Right renal cortex interstitium (tissue), 3 donors: Measurements from ENCODE around the gene RNF14. TPM values are rescaled to one million over a fixed set of nuclear protein-coding genes. Genes with fewer than 3 reads are reported as not detected.

Experiments used
- DNase-seq, 3 donors: peaks; one replicate each; pipeline ENCODE4 v3.0.0-alpha.2; 2013; ENCODE audit warnings: low read depth in 3 of 3, low spot score in 2 of 3
- polyA plus RNA-seq, 3 donors: library from polyadenylated mRNA; unstranded; fragments of 120-200 nt; gene quantifications; one replicate each; pipeline ENCODE4 v1.2.1, GENCODE V29; 2013; ENCODE audit not compliant: insufficient read length in 3 of 3

RNF14 gene
- polyA plus RNA-seq, 3 donors: 64.3 to 69.5 (median 67.9) TPM

DNA sequence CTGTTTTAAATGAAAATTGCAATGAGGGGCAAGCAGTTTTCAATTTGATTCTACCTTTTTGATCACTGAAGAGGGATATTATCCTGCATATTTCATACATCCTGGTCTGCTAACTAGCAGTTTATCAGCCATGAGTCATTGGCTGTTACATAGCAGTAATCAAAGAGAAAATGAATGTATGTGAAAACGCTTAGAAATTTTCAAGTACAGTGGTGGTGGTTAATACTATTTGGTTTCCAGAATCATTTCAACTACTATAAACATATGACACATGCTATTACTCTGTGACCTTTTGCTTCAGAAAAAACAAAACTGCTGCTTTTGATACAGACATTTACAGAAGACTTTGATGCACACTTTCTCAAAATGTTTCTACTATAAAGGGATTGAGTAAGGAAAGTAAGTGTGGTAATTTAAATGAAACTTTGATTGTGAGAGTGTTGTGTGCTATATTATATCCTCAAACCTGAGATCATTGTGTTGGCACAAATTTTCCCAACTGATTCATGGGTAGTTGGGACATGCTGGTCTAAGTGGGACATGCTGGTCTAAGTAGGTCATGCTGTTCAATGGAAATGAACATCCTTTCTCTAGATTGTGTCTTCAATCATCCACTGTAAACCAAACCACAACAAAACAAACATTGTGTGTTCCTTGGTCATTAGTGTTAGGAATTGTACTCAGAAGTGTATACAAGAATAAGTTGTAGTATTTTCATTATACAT lies 5.1 kb downstream of the RNF14 start:
- DNase-seq: no peak

DNA sequence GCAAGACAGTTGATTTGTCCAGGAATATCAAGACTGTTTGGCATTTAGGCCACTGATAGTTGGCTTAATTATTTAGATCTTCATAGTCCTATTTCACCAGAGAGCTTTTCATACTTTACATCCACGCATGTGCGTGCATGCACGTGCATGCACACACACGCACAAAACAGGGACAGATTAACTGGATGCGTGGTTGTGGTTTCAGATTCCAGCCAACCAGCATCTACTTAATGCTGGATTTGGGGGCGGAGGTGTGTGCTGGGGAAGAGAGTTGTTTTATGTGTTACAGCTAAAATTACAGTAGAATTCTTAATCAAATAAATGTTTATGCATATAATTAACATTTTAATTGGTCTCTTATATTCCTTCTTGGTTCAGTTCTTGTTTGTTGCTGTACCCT lies 7.3 kb downstream of the RNF14 start:
- no peak for DNase-seq

DNA sequence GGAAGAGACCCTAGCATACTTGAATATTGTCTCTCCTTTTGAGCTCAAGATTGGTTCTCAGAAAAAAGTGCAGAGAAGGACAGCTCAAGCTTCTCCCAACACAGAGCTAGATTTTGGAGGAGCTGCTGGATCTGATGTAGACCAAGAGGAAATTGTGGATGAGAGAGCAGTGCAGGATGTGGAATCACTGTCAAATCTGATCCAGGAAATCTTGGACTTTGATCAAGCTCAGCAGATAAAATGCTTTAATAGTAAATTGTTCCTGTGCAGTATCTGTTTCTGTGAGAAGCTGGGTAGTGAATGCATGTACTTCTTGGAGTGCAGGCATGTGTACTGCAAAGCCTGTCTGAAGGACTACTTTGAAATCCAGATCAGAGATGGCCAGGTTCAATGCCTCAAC lies 9.5 kb downstream of the RNF14 start:
- no peak for DNase-seq

DNA sequence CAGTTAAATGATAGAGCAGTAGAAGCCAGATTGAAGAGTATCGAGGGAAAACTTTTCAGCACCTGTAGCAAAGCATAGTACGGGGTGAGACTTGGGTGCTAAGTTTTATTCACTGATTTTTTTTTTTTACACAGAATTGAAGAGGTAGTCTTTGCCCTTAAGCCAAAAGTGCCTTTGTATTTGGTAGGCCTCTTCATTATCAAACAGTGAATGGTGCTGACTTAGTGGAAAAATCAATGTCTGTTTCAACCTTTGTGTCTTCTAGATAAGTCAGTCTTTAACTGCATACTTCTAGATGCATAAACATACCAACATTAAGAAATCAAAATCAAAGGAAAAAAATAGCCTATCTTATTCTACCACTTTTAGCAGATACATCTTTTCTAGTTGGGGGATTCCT lies 13.7 kb downstream of the RNF14 start:
- no peak for DNase-seq

DNA sequence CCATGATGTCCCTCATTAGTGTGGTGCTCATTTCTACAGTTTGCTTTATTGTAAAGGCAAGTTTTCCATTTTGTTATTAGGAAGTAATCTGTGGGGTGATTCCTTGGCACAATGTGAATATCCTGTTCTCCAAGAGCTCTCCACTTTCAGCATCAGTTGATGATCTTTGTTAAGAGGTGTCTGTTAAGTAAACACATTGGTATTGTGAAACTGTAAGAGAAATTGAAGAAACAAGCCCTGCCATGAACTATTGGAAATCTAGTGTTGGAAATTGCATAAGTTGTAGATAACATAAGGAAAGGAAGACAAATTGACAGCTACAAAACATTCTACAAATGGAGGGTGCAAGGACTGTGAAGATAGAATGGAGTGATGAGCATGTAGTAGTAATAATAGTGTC lies 17.2 kb downstream of the RNF14 start:
- DNase-seq: no peak

GRCh38 chr5:141989720-141990119 lies 20.8 kb downstream of the RNF14 start:
- DNase-seq: no peak

DNA sequence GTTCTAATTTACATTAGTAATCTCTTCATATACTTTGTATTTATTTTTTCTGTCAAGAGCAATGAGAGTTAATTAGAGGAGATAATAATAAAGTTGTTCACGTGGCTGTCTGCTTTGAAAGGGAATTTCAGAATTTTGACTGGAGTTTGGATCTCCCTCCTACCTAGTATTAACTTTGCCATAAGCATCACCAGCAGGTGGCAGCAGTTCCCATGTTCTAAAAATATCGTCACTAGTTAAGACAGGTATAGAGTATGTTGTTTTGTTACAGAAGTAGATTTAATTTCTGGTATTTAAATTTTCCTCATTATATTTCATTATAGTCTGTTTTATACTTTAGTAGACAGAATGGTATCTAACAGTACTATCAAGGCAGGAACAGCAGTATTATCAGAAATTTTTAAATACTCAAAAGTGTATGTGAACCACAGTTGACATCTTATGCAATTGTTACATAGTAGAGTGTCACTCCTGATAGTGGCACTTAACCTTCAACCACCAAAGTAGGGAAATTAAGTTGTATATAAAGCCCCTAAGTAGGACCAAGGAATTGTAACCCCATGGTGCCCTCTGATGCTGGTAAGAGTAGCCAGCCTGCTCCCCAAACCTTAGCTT lies 23.6 kb downstream of the RNF14 start:
- no peak for DNase-seq

GRCh38 chr5:141994511-141995136 lies 25.7 kb downstream of the RNF14 start:
- DNase-seq: no peak

DNA sequence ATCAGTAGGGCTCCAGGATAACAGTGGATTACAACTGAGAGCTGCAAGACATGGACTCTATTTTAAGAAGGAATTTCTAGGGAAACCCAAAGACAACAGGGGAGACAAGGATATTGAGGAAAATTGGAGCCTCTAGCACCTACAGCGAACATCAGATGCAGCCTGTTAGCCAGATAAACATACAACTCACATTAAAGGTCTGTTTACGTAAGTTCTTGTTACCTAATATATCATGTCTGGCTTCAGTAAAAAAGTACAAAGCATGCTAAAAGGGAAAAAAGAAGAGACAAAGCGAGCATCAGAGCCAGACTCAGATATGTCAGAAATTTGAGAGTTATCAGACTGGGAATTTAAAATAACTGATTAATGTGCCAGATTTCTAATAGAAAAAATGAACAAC lies 26.8 kb downstream of the RNF14 start:
- no peak for DNase-seq

GRCh38 chr5:141997358-141997960 lies 28.6 kb downstream of the RNF14 start:
- no peak for DNase-seq

- no peak for DNase-seq
Observed at GRCh38 chr5:142000173-142000572, 31.3 kb downstream of the RNF14 start.

- no peak for DNase-seq
Observed at GRCh38 chr5:142000704-142001484, 32.0 kb downstream of the RNF14 start.

DNA sequence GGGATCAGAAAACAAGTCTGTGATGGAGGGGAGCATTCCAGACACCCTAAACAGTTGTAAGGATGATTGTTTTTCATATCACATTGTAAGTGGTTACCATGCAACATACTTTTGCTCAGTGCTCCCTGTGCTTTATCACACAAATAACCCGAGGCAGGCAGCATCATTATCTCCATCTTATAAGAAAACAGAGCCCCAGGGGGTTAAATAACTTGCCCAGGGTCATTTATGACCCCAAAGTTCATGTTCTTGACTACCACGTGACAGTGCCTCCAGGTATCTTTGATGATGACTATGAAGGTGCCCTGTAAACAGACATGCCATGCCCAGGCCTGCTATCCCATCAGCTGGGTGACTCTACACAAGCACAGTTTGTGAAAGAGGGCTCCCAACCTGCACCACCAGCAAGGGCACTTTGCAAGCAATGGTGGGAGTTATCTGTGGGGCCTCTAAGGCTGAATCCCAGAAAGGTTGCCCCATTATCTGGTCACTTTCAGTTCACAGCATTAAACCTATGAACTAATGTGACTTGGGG lies 34.4 kb downstream of the RNF14 start:
- no peak for DNase-seq

GRCh38 chr5:142006363-142007236 lies 37.7 kb downstream of the RNF14 start:
- no peak for DNase-seq

GRCh38 chr5:142007237-142007544 lies 38.3 kb downstream of the RNF14 start:
- no peak for DNase-seq

DNA sequence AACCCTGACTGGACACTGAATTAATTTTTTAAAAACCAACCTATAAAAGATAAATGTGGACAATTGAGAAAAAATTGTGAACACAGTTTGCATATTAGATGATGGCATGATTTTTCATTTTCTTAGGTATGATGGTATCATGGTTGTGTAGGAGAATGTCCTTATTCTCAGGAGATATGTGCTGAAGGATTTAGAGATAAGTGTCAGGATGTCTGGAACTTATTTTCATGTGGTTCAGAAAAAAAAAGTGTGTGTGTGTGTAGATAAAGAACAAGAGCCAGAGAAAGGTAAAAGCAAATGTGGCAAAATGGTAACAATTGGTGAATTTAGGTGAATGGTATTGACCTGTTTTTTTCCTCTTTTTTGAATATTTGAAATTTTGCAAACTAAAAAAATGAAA lies 39.9 kb downstream of the RNF14 start:
- DNase-seq: no peak

- DNase-seq: no peak
Observed at GRCh38 chr5:142009886-142010285, 41.0 kb downstream of the RNF14 start.

- DNase-seq: no peak
Observed at GRCh38 chr5:142011572-142012185, 42.8 kb downstream of the RNF14 start.

DNA sequence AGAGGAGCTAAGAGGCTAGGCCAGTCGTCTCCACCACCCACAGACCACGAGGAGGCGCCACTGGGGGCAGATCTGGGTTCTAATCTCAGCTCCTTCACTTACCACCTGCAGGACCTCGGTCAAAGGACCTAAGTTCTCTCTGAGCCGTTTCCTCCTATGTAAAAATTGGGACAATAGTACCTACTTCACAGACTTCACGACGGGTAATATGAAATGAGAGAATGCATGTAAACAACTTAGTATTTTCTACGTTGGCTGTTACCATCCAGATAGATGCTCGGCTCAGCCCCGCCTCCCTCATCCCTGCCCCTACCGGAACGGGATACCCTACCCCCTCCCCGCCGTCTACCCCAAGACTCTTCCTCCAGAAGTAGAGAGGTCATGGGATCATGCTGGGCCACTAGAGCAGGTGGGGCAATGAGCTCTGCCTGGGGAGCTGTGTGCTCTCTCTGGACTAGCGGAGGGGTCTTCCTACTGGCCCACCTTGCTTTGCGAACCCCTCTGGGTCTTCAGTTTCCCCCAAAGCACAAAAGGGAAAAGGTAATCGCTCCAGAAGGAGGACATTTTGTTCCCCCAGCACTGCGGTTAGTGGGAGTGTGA lies 43.4 kb downstream of the RNF14 start:
- no peak for DNase-seq
